ENCODE results near the gene REC8.
A peak's percentile ranks its signal among the peaks of the same experiment; 100 is the strongest.

The REC8 gene

GRCh38 chr14:24167469-24168114 lies 4.3 kb upstream of the REC8 start:
- no peak for TF ChIP-seq CTCF (conservative IDR thresholded peaks at IDR 0.05; ENCODE audit: control insufficient read depth, insufficient read depth, low read depth, low read length)
- no peak overlapping the region for H3K4me3 ChIP-seq (ENCODE audit: control insufficient read depth, low read depth, low read length)
- no peak for DNase-seq (ENCODE audit: low read depth)

GRCh38 chr14:24172261-24172860 lies 481 bp downstream of the REC8 start:
- TF ChIP-seq CTCF (conservative IDR thresholded peaks at IDR 0.05; ENCODE audit: control insufficient read depth, insufficient read depth, low read depth, low read length), result no peak
- DNase-seq (ENCODE audit: low read depth), result no peak
- H3K4me3 ChIP-seq (ENCODE audit: control insufficient read depth, low read depth, low read length), result peak overlapping the region; percentile 9

- TF ChIP-seq CTCF (conservative IDR thresholded peaks at IDR 0.05; ENCODE audit: control insufficient read depth, insufficient read depth, low read depth, low read length), result no peak
- DNase-seq (ENCODE audit: low read depth), result no peak
- no peak overlapping the region for H3K4me3 ChIP-seq (ENCODE audit: control insufficient read depth, low read depth, low read length)
These were observed 996 bp downstream of the REC8 start for GRCh38 chr14:24172871-24173281.

- no peak for DNase-seq (ENCODE audit: low read depth)
- no peak overlapping the region for H3K4me3 ChIP-seq (ENCODE audit: control insufficient read depth, low read depth, low read length)
- TF ChIP-seq CTCF (conservative IDR thresholded peaks at IDR 0.05; ENCODE audit: control insufficient read depth, insufficient read depth, low read depth, low read length), result no peak
These were observed 4.7 kb downstream of the REC8 start for GRCh38 chr14:24176599-24176998.

GRCh38 chr14:24177041-24177825 lies 5.4 kb downstream of the REC8 start:
- no peak for TF ChIP-seq CTCF (conservative IDR thresholded peaks at IDR 0.05; ENCODE audit: control insufficient read depth, insufficient read depth, low read depth, low read length)
- DNase-seq (ENCODE audit: low read depth), result no peak
- no peak overlapping the region for H3K4me3 ChIP-seq (ENCODE audit: control insufficient read depth, low read depth, low read length)

- no peak for TF ChIP-seq CTCF (conservative IDR thresholded peaks at IDR 0.05; ENCODE audit: control insufficient read depth, insufficient read depth, low read depth, low read length)
- no peak overlapping the region for H3K4me3 ChIP-seq (ENCODE audit: control insufficient read depth, low read depth, low read length)
- DNase-seq (ENCODE audit: low read depth), result no peak
These were observed 6.0 kb downstream of the REC8 start for GRCh38 chr14:24177891-24178290.
